ENCODE results near the gene NRIP3.

DNA sequence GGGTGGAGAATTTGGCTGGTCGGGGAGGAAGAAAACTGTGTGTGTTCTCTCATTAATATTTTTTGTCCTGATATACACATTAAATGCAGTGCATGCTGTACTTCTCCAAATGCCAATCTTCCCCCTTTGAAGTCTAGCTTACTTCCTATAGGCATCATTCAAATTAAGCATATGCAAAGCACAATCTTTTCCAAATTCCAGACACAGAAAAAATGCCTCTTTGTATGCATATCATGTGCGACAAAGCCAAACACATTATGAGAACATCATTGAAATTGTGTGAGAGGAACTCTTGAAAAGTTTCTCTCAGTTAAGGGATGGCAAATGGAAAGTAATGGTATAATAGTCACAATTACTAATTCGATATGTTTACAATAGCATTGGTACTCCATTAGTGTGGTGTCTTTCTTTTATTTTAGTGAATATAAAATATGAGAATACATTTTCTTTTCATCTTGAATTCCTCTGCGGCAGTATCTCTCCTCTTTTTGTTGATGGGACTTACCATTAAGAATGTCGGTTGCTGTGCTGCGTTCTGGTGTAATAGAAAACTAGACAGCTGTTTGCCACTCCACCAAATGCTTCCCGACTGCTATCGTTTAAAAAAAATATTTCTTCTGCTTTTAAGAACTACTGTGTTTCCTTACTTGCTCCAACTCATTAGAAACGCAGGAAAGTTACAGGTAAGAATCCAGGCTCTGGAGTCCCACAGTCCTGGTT is 19.3 kb upstream of the NRIP3 start:
- TF ChIP-seq, protein P1, sequence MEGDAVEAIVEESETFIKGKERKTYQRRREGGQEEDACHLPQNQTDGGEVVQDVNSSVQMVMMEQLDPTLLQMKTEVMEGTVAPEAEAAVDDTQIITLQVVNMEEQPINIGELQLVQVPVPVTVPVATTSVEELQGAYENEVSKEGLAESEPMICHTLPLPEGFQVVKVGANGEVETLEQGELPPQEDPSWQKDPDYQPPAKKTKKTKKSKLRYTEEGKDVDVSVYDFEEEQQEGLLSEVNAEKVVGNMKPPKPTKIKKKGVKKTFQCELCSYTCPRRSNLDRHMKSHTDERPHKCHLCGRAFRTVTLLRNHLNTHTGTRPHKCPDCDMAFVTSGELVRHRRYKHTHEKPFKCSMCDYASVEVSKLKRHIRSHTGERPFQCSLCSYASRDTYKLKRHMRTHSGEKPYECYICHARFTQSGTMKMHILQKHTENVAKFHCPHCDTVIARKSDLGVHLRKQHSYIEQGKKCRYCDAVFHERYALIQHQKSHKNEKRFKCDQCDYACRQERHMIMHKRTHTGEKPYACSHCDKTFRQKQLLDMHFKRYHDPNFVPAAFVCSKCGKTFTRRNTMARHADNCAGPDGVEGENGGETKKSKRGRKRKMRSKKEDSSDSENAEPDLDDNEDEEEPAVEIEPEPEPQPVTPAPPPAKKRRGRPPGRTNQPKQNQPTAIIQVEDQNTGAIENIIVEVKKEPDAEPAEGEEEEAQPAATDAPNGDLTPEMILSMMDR (IDR thresholded peaks at IDR 0.05; ENCODE audit: low read length) = no peak
- TF ChIP-seq EZH2 (IDR thresholded peaks at IDR 0.05; ENCODE audit: borderline replicate concordance, low read length) = no peak
